ENCODE results near the gene SLC5A2.
"Not testable (repeated sequence)": the region's sequence is repeated elsewhere in the genome, so short reads cannot be mapped to it uniquely, and the experiment has no call there.

Gene SLC5A2

GRCh38 chr16:31483081-31483480, at the start of gene SLC5A2:
Gene SLC5A2 (plus strand): TSS chr16:31483123. CDS start chr16:31483137, 14 bp downstream.
- DNase-seq (no peak), ATAC-seq (no peak)
- H3K9me3 Mint-ChIP-seq: no peaks in the 10 kb centered on the region
- no peak within 1 kb of the TSS for H3K27ac Mint-ChIP-seq
- peaks cover 10% of the 10 kb centered on the region for H3K27me3 Mint-ChIP-seq
- no peak within 1 kb of the TSS for H3K4me3 Mint-ChIP-seq
- peaks cover 23% of the 10 kb centered on the region for H3K4me1 Mint-ChIP-seq

- peak overlapping the region in 1 of 2 donors; percentile 22 for H3K27ac Mint-ChIP-seq
- H3K9me3 Mint-ChIP-seq: no peaks in the 10 kb centered on the region
Observed at GRCh38 chr16:31435341-31436220, 47.3 kb upstream of the SLC5A2 start.

GRCh38 chr16:31436221-31437045, 46.5 kb upstream of the SLC5A2 start:
- ATAC-seq (no peak), DNase-seq (no peak)
- Mint-ChIP-seq H3K27ac (peak overlapping the region in 1 of 2 donors; percentile 19), H3K27me3 (no peaks in the 10 kb centered on the region), H3K4me3 (no peak overlapping the region), H3K4me1 (peaks cover 16% of the 10 kb centered on the region), H3K9me3 (no peaks in the 10 kb centered on the region)

More at GRCh38 chr16:31435341-31436220, 47.3 kb upstream of the SLC5A2 start:
- ATAC-seq (no peak), DNase-seq (no peak)
- Mint-ChIP-seq H3K4me1 (peaks cover 25% of the 10 kb centered on the region), H3K27me3 (no peaks in the 10 kb centered on the region), H3K4me3 (no peak overlapping the region)

- no peak for ATAC-seq
- Mint-ChIP-seq H3K4me3 (no peak overlapping the region), H3K27ac (no peak overlapping the region), H3K9me3 (no peaks in the 10 kb centered on the region), H3K27me3 (peaks cover 7% of the 10 kb centered on the region), H3K4me1 (peaks cover 27% of the 10 kb centered on the region)
- no peak for DNase-seq
Observed at GRCh38 chr16:31438414-31438813, 44.5 kb upstream of the SLC5A2 start.

GRCh38 chr16:31439023-31439422, 43.9 kb upstream of the SLC5A2 start:
- not testable (repeated sequence) for DNase-seq, ATAC-seq
- H3K27ac Mint-ChIP-seq: peak overlapping the region in 1 of 2 donors; percentile 47

GRCh38 chr16:31439519-31439918, 43.4 kb upstream of the SLC5A2 start:
- Mint-ChIP-seq H3K4me1 (peaks cover 27% of the 10 kb centered on the region), H3K27ac (peak overlapping the region in 1 of 2 donors; percentile 47), H3K4me3 (no peak overlapping the region), H3K9me3 (no peaks in the 10 kb centered on the region), H3K27me3 (peaks cover 7% of the 10 kb centered on the region)
- no peak for ATAC-seq
- DNase-seq: no peak

More at GRCh38 chr16:31439023-31439422, 43.9 kb upstream of the SLC5A2 start:
- H3K27me3 Mint-ChIP-seq, H3K4me3 Mint-ChIP-seq, H3K9me3 Mint-ChIP-seq: not testable (repeated sequence)
- H3K4me1 Mint-ChIP-seq: peaks cover 27% of the 10 kb centered on the region

- Mint-ChIP-seq H3K4me1 (peaks cover 28% of the 10 kb centered on the region), H3K9me3 (peaks cover 0 to 1% of the 10 kb centered on the region in 2 donors)
- no peak for DNase-seq
Observed at GRCh38 chr16:31440516-31441184, 42.3 kb upstream of the SLC5A2 start.

GRCh38 chr16:31441956-31442355, 41.0 kb upstream of the SLC5A2 start:
- H3K27ac Mint-ChIP-seq: peak overlapping the region in 1 of 2 donors; percentile 79
- peaks cover 0 to 7% of the 10 kb centered on the region in 2 donors for H3K9me3 Mint-ChIP-seq
- peaks cover 7% of the 10 kb centered on the region for H3K27me3 Mint-ChIP-seq
- H3K4me3 Mint-ChIP-seq: peak overlapping the region; percentile 82
- peaks cover 34% of the 10 kb centered on the region for H3K4me1 Mint-ChIP-seq
- ATAC-seq (no peak), DNase-seq (no peak)

More at GRCh38 chr16:31440516-31441184, 42.3 kb upstream of the SLC5A2 start:
- ATAC-seq: no peak
- H3K27ac Mint-ChIP-seq: no peak overlapping the region
- peaks cover 7% of the 10 kb centered on the region for H3K27me3 Mint-ChIP-seq
- H3K4me3 Mint-ChIP-seq: no peak overlapping the region

- peaks cover 22% of the 10 kb centered on the region for H3K4me1 Mint-ChIP-seq
- DNase-seq, H3K27me3 Mint-ChIP-seq, H3K9me3 Mint-ChIP-seq, ATAC-seq, H3K4me3 Mint-ChIP-seq: not testable (repeated sequence)
- H3K27ac Mint-ChIP-seq: peak overlapping the region in 1 of 2 donors; percentile 10
Observed at GRCh38 chr16:31445931-31446330, 37.0 kb upstream of the SLC5A2 start.

GRCh38 chr16:31451201-31451600, 31.7 kb upstream of the SLC5A2 start:
- DNase-seq (no peak), ATAC-seq (no peak)
- H3K9me3 Mint-ChIP-seq: peaks cover 0 to under 1% of the 10 kb centered on the region in 2 donors
- peaks cover 33% of the 10 kb centered on the region for H3K4me1 Mint-ChIP-seq
- no peaks in the 10 kb centered on the region for H3K27me3 Mint-ChIP-seq
- no peak overlapping the region for H3K27ac Mint-ChIP-seq
- no peak overlapping the region for H3K4me3 Mint-ChIP-seq

- ATAC-seq: no peak
- no peak overlapping the region for H3K27ac Mint-ChIP-seq
Observed at GRCh38 chr16:31451681-31452351, 31.1 kb upstream of the SLC5A2 start.

GRCh38 chr16:31452631-31453106, 30.3 kb upstream of the SLC5A2 start:
- no peak for ATAC-seq
- no peak for DNase-seq
- Mint-ChIP-seq H3K4me1 (peaks cover 47% of the 10 kb centered on the region), H3K27ac (no peak overlapping the region), H3K27me3 (no peaks in the 10 kb centered on the region), H3K9me3 (no peaks in the 10 kb centered on the region), H3K4me3 (no peak overlapping the region)

More at GRCh38 chr16:31451681-31452351, 31.1 kb upstream of the SLC5A2 start:
- Mint-ChIP-seq H3K4me1 (peaks cover 38% of the 10 kb centered on the region), H3K27me3 (no peaks in the 10 kb centered on the region), H3K4me3 (no peak overlapping the region), H3K9me3 (no peaks in the 10 kb centered on the region)
- no peak for DNase-seq

- DNase-seq (no peak), ATAC-seq (no peak)
- Mint-ChIP-seq H3K4me1 (peaks cover 53% of the 10 kb centered on the region), H3K27me3 (no peaks in the 10 kb centered on the region), H3K9me3 (no peaks in the 10 kb centered on the region), H3K4me3 (peak overlapping the region in 1 of 2 donors; percentile 2), H3K27ac (peak overlapping the region; percentile 0 to 10)
Observed at GRCh38 chr16:31453255-31454204, 29.4 kb upstream of the SLC5A2 start.
